Erythroblast (primary cell): ENCODE data around the gene LRRTM4.

Experiments used
- GATA1 ChIP-seq: IDR thresholded peaks from 2 replicates; pipeline ENCODE4 v1.6.1; 2011; ENCODE audit warnings: low read depth, mild to moderate bottlenecking, control low read depth, low read length, moderate library complexity
- POLR2A ChIP-seq: IDR thresholded peaks from 2 replicates; pipeline ENCODE4 v1.6.1; 2011; ENCODE audit warnings: mild to moderate bottlenecking, low read length

DNA sequence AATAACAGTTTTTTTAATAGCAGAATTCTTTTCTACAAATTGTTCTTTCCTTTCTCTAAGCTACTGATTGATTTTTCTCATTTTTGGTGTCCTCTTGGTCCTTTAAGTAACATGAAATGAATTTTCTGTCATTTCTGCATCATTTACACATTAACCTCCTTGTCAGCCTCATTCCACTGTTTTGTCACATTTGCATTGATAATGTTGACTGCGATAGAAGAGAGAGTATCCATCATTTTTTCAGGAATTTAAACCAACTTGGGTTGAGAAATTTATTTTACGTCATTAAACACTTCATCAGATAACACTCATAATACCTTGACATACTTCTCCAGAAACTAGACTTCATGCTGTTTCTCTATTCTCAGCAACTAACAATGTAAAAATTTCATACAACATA, 422.2 kb downstream of the LRRTM4 start:
- no peak for TF ChIP-seq POLR2A
- no peak for TF ChIP-seq GATA1
